ENCODE data around the gene HELQ.
"Not testable (repeated sequence)": the region's sequence is repeated elsewhere in the genome, so short reads cannot be mapped to it uniquely, and the experiment has no call there.

The HELQ gene

GRCh38 chr4:83440899-83441298, 14.7 kb downstream of the HELQ start:
- DNase-seq (ENCODE audit: extremely low spot score, insufficient read length, low read depth) (no peak), FAIRE-seq (no peak)

GRCh38 chr4:83440148-83440814, 15.3 kb downstream of the HELQ start:
- FAIRE-seq (no peak), DNase-seq (ENCODE audit: extremely low spot score, insufficient read length, low read depth) (no peak)

DNA sequence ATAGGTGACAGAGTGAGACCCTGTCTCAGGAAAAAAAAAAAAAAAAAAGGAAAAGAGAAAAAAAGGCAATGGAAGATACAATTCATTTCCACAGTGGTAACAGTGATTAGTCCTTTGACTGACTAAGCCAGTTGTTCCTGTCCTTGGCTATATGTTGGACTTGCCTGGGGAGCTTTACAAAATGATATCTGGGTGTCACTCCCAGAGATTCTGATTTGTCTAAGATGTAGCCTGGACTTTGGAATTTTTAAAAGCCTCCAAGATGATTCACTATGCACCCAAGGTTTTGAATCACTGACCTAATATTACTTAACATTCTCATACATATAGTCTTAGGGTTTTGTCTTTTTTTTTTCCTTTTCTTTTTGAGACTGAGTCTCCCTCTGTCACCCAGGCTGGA, 16.9 kb downstream of the HELQ start:
- FAIRE-seq: no peak
- DNase-seq (ENCODE audit: extremely low spot score, insufficient read length, low read depth): no peak

- FAIRE-seq (no peak), DNase-seq (ENCODE audit: extremely low spot score, insufficient read length, low read depth) (no peak)
These were observed 18.9 kb downstream of the HELQ start for GRCh38 chr4:83436680-83437079.

DNA sequence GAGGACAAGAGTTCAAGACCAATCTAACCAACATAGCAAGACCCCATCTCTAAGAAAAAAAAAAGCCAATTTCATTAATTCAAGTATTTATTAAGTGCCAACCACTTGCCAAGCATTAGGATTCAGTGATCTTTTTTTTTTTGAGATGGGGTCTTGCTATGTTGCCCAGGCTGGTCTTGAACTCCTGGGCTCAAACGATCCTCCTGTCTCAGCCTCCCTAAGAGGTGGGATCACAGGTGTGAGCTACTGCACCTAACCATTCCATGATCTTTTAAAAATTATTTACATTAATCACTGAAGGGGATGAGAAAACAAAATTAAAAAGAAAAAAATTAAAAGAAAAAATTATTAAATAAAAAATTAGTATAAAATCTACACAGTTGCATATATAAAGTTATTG, 24.4 kb downstream of the HELQ start:
- no peak for FAIRE-seq
- DNase-seq (ENCODE audit: extremely low spot score, insufficient read length, low read depth): no peak

- FAIRE-seq: no peak
- no peak for DNase-seq (ENCODE audit: extremely low spot score, insufficient read length, low read depth)
These were observed 37.4 kb downstream of the HELQ start for GRCh38 chr4:83418211-83418610.

GRCh38 chr4:83417566-83417965, 38.1 kb downstream of the HELQ start:
- DNase-seq (ENCODE audit: extremely low spot score, insufficient read length, low read depth) (no peak), FAIRE-seq (no peak)

DNA sequence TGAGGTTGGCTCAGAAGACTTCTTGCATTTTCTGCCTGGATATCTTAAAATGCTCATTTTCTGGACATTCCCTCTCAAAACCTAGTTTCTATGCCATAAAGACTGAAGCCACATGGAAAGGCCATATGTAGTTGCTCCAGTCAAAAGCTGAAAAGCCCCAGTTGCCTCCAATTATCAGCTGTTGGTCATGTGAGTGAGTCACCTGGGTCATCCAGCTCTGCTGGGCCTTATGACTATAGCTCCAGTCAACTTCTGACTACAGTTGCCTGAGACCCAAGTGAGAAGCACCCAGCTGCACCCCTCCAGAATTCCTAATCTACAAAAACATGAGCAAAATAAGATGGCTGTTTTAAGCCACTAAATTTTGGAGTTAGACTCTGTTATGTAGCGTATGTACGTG, 41.9 kb downstream of the HELQ start:
- DNase-seq (ENCODE audit: extremely low spot score, insufficient read length, low read depth) (no peak), FAIRE-seq (no peak)

GRCh38 chr4:83408908-83409307, 46.7 kb downstream of the HELQ start:
- no peak for FAIRE-seq
- DNase-seq (ENCODE audit: extremely low spot score, insufficient read length, low read depth): no peak

DNA sequence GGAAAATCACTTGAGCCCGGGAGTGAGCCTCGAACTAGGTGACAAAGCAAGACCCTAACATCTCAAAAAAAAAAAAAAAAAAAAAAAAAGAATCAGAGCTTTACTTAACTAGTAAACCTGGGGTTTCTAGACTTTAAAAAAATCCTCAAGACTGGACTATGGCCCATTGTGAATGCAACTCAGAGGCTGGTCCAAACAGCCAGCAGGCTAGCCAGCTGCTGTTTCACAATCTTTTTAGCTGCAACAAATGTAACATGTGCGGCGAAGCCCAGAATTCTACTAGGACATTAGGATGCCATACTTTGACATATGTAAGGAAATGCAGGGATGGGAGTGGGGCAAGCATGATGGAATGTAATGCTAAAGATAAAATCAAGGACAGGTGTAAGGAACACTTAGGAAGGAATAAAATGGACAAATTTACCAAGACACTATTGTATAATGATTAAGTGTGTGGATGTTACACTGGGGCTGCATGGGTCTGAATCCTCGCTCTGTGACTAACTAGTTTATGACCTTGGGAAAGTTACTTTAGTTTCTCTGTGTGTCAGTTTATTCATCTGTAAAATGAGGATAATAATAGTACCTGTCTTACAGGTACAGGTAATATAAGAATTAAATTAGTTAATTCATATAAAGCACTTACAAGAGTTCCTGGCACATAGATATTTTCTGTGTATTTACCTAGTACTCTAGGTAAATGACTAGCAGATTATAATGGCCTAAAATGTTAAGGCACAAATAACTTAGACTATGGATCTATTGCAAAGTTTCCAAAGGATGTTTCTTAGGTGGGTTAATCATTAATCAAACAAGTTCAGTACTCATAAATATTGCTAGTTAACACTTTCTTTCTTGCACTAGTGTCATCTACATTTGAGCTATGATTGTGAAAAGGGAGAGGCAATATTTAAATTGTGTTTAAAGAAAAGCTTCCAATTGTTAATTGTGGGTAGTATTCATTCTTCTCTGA, 49.5 kb downstream of the HELQ start:
- FAIRE-seq (no peak), DNase-seq (ENCODE audit: extremely low spot score, insufficient read length, low read depth) (no peak)

DNA sequence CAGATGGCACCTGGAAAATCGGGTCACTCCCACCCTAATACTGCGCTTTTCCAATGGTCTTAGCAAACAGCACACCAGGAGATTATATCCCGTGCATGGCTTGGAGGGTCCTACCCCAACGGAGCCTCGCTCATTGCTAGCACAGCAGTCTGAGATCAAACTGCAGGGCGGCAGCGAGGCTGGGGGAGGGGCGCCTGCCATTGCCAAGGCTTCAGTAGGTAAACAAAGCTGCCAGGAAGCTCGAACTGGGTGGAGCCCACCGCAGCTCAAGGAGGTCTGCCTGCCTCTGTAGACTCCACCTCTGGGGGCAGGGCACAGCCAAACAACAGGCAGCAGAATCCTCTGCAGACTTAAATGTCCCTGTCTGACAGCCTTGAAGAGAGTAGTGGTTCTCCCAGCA, 57.5 kb downstream of the HELQ start:
- not testable (repeated sequence) for DNase-seq (ENCODE audit: extremely low spot score, insufficient read length, low read depth); FAIRE-seq

GRCh38 chr4:83393908-83394307, 61.7 kb downstream of the HELQ start:
- FAIRE-seq (no peak), DNase-seq (ENCODE audit: extremely low spot score, insufficient read length, low read depth) (no peak)

DNA sequence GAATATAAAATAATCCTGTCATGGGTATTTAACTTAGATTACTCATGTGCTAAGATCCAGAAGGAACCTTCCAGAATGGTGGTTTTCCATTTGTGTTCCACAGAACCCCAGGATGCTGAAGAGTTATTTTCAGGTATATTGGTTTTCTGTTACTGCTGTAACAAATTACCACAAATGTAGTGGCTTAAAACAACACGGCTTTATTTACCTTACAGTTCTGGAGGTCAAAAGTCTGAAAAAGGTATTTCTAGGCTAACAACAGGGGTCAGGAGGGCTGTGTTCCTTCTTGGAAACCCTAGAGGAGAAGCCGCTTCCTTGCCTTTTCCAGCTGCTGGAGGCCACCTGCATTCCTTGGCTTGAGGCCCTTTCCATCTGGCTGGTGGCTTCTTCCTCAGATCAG, 63.1 kb downstream of the HELQ start:
- no peak for FAIRE-seq
- no peak for DNase-seq (ENCODE audit: extremely low spot score, insufficient read length, low read depth)

DNA sequence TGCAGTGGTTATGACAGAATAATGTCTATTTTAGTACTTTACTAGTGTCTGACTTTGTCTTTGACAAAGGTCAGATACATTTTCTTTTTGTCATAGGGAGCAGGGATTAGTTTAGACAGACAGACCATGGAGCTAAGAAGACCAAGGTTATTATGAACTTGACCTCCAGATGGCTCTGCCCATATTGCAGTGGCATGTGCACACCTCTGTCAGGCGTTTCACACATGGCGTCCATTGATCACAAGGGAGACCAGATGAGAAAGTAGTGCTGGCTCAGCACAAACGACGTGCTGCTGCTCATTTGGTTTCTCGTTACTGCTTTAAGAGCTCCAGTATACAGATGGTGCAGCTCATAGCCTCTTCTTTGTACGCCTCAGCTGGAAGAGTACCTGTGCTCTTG, 64.7 kb downstream of the HELQ start:
- FAIRE-seq (no peak), DNase-seq (ENCODE audit: extremely low spot score, insufficient read length, low read depth) (no peak)

DNA sequence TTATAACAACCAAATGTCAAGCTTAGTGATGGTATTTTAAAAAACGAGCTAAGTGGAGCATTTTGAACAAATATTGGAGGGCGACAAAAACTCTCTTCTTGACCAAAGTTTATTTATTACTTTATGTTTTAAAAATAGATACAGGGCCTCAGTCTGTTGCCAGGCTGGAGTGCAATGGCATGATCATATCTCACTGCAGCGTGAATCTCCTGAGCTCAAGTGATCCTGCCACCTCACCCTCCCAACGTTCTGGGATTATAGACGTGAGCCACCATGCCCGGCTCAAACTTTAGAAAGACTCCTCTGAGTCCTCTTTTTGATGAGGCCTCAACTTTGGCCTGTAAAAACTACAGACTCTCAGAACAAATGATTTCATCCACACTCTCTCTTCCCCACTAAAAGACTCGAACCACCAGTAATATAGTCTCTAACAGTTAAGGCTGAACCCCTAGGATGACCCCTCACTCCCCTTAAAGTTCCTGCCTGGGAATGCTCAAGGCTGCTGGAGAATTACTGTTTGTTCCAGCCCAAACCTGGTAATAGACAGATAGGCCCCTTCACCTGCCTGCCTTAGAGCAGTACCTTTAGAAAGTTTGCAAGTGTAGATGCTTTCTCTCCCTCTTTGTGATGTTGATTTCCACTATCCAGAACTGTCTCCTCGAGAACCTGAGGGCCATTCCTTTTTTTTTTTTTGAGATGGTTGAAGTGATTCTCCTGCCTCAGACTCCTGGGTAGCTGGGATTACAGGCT, 65.7 kb downstream of the HELQ start:
- no peak for FAIRE-seq

GRCh38 chr4:83389037-83389720, 66.4 kb downstream of the HELQ start:
- FAIRE-seq: no peak
- DNase-seq (ENCODE audit: extremely low spot score, insufficient read length, low read depth): no peak

More for the DNA sequence above, 65.7 kb downstream of the HELQ start:
- no peak for DNase-seq (ENCODE audit: extremely low spot score, insufficient read length, low read depth)

DNA sequence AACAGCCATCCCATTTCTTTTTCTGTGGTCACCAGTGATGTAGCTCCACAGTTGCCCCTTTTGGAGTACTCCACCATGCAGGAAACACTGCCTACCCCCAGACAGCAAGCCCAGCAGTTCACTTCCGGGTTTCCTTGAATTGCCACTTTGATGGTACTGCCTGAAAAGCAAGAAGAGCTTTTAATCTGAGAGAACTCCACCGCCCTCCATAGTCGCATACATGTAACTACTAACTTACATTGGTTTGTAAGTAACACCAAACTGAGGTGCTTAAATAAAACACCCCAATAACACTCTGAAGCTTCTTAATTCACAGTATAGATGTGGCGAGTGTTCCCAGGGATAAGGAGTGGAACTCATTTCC, 67.3 kb downstream of the HELQ start:
- no peak for DNase-seq (ENCODE audit: extremely low spot score, insufficient read length, low read depth)

DNA sequence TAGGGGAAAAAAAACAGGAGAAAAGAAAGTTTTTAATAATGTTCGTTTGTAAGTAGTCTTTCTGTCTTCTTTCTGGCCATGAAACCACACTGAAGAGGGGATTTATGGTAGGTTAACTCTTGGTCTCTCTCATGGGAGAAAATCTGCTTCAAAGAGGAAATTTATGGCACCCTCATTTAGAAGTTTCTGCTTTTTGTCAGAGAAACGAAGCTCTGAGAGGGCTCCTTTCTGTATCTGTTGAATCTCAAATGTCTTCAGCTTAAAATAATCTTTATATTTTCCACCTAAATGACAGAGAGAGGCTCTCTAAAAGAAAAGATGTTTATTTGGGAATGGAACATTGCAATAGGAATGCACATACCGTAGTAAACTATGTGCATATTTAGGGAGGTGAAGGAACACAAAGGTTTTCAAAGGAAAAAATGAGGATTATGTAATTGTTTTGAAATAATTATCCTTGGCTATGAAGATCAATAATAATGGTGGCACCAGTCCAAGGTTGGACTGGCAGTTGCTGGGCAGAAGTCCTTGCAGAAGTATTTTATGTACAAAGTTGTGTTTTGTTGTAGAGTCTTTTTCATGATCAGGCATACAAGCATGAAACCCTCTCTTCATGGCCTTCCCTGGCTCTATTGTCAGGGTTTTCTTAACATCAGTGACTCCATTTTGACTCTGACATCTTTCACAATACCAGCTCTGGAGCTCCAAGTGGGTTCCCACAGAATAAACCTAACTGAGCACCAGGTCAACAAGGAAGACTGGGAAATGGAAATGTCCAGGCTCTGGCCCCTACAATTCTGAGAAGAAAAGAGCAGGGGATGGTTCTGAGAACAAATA, 67.9 kb downstream of the HELQ start:
- DNase-seq (ENCODE audit: extremely low spot score, insufficient read length, low read depth): no peak
- FAIRE-seq: no peak

More for the DNA sequence above, 67.3 kb downstream of the HELQ start:
- FAIRE-seq: no peak

GRCh38 chr4:83387012-83387411, 68.6 kb downstream of the HELQ start:
- FAIRE-seq: no peak
- DNase-seq (ENCODE audit: extremely low spot score, insufficient read length, low read depth): no peak

Measured in GM18507 (cell line).